SK-N-SH treated with all-trans-retinoic acid at 6 μM for 48 hours (cell line): ENCODE data around the gene NELFE.

Source experiments
- ESRRG ChIP-seq: fragments of 250-450 bp; sonication (Bioruptor Pico); IDR thresholded peaks from 2 replicates; pipeline ENCODE4 v1.6.1; 2021; ENCODE audit warnings: mild to moderate bottlenecking
- GLIS3 ChIP-seq: fragments of 250-450 bp; sonication (Bioruptor Pico); IDR thresholded peaks from 2 replicates; pipeline ENCODE4 v1.5.0; 2020; ENCODE audit warnings: mild to moderate bottlenecking, moderate library complexity
- OSR1 ChIP-seq: fragments of 250-450 bp; sonication (Bioruptor Pico); IDR thresholded peaks from 2 replicates; pipeline ENCODE4 v1.8.0; 2022; ENCODE audit warnings: moderate library complexity, mild to moderate bottlenecking, inconsistent platforms
- RARB ChIP-seq: fragments of 250-450 bp; sonication (Bioruptor Pico); IDR thresholded peaks from 2 replicates; pipeline ENCODE4 v1.8.0; 2021; ENCODE audit warnings: mild to moderate bottlenecking, moderate library complexity
- SNAI2 ChIP-seq: fragments of 250-450 bp; sonication (Bioruptor Pico); IDR thresholded peaks from 2 replicates; pipeline ENCODE4 v1.5.0; 2020; ENCODE audit warnings: mild to moderate bottlenecking, moderate library complexity
- TCF4 ChIP-seq: fragments of 250-450 bp; sonication (Bioruptor Pico); IDR thresholded peaks from 2 replicates; pipeline ENCODE4 v1.8.0; 2021; ENCODE audit warnings: mild to moderate bottlenecking, moderate library complexity, borderline replicate concordance
- TOX ChIP-seq: fragments of 250-450 bp; sonication (Bioruptor Pico); IDR thresholded peaks from 2 replicates; pipeline ENCODE4 v1.8.0; 2021; ENCODE audit warnings: mild to moderate bottlenecking, moderate library complexity, borderline replicate concordance
- ZFP3 ChIP-seq: fragments of 250-450 bp; sonication (Bioruptor Pico); IDR thresholded peaks from 2 replicates; pipeline ENCODE4 v1.5.0; 2020; ENCODE audit warnings: mild to moderate bottlenecking, moderate library complexity
- ZFP30 ChIP-seq: fragments of 450-650 bp; formaldehyde crosslinking; IDR thresholded peaks from 2 replicates; pipeline ENCODE4 v1.5.0; 2022; ENCODE audit warnings: mild to moderate bottlenecking, moderate library complexity
- ZNF565 ChIP-seq: fragments of 450-650 bp; formaldehyde crosslinking; conservative IDR thresholded peaks from 2 replicates; pipeline ENCODE4 v1.5.0; 2020; ENCODE audit warnings: low read depth, mild to moderate bottlenecking, moderate library complexity
- ZNF70 ChIP-seq: fragments of 450-650 bp; formaldehyde crosslinking; IDR thresholded peaks from 2 replicates; pipeline ENCODE4 v1.5.0; 2020; ENCODE audit warnings: mild to moderate bottlenecking, moderate library complexity
- TF ChIP-seq, protein P1 (sequence below): fragments of 250-450 bp; sonication (Bioruptor Pico); IDR thresholded peaks from 2 replicates; pipeline ENCODE4 v1.8.0; 2020; ENCODE audit warnings: mild to moderate bottlenecking, moderate library complexity, borderline replicate concordance
- TF ChIP-seq, protein P2 (sequence below): fragments of 250-450 bp; sonication (Bioruptor Pico); IDR thresholded peaks from 2 replicates; pipeline ENCODE4 v1.5.1; 2020; ENCODE audit warnings: low read depth, mild to moderate bottlenecking, moderate library complexity
- TF ChIP-seq, protein P3 (sequence below): fragments of 250-450 bp; sonication (Bioruptor Pico); IDR thresholded peaks from 2 replicates; pipeline ENCODE4 v1.5.1; 2021; ENCODE audit warnings: mild to moderate bottlenecking, moderate library complexity

DNA sequence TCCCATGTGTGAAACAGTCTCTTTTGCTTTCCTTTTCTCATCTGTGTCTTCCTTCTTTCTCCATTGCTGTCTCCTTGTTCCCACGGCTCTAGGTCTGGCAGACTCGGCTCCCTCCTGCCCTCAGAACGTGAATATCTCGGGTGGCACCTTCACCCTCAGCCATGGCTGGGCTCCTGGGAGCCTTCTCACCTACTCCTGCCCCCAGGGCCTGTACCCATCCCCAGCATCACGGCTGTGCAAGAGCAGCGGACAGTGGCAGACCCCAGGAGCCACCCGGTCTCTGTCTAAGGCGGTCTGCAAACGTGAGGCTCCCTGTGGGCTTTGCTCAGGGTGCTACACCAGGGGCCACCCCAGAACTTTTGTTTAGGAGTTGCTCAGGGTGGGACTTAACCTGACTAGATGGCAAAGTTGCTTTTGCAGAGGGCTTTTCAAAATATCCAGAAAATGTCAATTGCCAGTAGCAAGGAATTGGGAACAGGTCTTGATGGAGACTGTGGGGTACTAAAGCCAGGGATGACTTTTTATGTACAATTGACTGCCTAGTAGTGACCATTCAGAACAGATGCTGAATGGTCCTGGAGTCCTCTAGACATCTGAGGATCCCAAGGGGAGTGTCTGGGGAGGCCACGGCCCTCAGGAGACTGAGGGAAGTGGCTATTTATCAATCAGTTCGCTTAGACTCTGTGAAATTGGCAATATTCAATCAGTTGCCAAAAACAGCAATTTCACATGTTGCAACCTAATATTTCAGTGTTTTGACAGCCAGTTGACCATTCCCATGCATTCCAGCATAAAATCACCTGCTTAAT, 30.7 kb downstream of the NELFE start:
- TF ChIP-seq SNAI2 (CRISPR knock-in tag) (no peak), ZFP30 (CRISPR knock-in tag) (no peak), ZNF70 (CRISPR knock-in tag) (no peak), TOX (CRISPR knock-in tag) (no peak), ZNF565 (CRISPR knock-in tag) (no peak), GLIS3 (CRISPR knock-in tag) (no peak), ZFP3 (no peak), RARB (CRISPR knock-in tag) (no peak), OSR1 (no peak), TCF4 (CRISPR knock-in tag) (no peak), ESRRG (CRISPR knock-in tag) (no peak)
- TF ChIP-seq, protein P1, sequence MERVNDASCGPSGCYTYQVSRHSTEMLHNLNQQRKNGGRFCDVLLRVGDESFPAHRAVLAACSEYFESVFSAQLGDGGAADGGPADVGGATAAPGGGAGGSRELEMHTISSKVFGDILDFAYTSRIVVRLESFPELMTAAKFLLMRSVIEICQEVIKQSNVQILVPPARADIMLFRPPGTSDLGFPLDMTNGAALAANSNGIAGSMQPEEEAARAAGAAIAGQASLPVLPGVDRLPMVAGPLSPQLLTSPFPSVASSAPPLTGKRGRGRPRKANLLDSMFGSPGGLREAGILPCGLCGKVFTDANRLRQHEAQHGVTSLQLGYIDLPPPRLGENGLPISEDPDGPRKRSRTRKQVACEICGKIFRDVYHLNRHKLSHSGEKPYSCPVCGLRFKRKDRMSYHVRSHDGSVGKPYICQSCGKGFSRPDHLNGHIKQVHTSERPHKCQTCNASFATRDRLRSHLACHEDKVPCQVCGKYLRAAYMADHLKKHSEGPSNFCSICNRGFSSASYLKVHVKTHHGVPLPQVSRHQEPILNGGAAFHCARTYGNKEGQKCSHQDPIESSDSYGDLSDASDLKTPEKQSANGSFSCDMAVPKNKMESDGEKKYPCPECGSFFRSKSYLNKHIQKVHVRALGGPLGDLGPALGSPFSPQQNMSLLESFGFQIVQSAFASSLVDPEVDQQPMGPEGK (CRISPR knock-in tag), result no peak
- TF ChIP-seq, protein P2, sequence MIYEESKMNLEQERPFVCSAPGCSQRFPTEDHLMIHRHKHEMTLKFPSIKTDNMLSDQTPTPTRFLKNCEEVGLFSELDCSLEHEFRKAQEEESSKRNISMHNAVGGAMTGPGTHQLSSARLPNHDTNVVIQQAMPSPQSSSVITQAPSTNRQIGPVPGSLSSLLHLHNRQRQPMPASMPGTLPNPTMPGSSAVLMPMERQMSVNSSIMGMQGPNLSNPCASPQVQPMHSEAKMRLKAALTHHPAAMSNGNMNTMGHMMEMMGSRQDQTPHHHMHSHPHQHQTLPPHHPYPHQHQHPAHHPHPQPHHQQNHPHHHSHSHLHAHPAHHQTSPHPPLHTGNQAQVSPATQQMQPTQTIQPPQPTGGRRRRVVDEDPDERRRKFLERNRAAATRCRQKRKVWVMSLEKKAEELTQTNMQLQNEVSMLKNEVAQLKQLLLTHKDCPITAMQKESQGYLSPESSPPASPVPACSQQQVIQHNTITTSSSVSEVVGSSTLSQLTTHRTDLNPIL (CRISPR knock-in tag), result no peak
- TF ChIP-seq, protein P3, sequence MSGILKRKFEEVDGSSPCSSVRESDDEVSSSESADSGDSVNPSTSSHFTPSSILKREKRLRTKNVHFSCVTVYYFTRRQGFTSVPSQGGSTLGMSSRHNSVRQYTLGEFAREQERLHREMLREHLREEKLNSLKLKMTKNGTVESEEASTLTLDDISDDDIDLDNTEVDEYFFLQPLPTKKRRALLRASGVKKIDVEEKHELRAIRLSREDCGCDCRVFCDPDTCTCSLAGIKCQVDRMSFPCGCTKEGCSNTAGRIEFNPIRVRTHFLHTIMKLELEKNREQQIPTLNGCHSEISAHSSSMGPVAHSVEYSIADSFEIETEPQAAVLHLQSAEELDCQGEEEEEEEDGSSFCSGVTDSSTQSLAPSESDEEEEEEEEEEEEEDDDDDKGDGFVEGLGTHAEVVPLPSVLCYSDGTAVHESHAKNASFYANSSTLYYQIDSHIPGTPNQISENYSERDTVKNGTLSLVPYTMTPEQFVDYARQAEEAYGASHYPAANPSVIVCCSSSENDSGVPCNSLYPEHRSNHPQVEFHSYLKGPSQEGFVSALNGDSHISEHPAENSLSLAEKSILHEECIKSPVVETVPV (CRISPR knock-in tag), result no peak
